Activated T-cell treated with anti-CD3 and anti-CD28 coated beads for 48 hours (primary cell): ENCODE data around the gene MIOX.
"Not testable (repeated sequence)": the region's sequence is repeated elsewhere in the genome, so short reads cannot be mapped to it uniquely, and the experiment has no call there.

Experiments used
- DNase-seq: peaks from one replicate; pipeline ENCODE4 v3.0.0-alpha.2; 2020; ENCODE audit warnings: low read depth

Gene MIOX

GRCh38 chr22:50517495-50518260 is 31.0 kb downstream of the MIOX start:
- DNase-seq = no peak

GRCh38 chr22:50518606-50519005 is 31.9 kb downstream of the MIOX start:
- DNase-seq = no peak

GRCh38 chr22:50519151-50519550 is 32.5 kb downstream of the MIOX start:
- no peak for DNase-seq

GRCh38 chr22:50520184-50520583 is 33.5 kb downstream of the MIOX start:
- not testable (repeated sequence) for DNase-seq

- no peak for DNase-seq
Observed at GRCh38 chr22:50520826-50521453, 34.3 kb downstream of the MIOX start.

GRCh38 chr22:50521710-50522109 is 35.1 kb downstream of the MIOX start:
- no peak for DNase-seq

- no peak for DNase-seq
Observed at GRCh38 chr22:50522208-50522805, 35.6 kb downstream of the MIOX start.

GRCh38 chr22:50522806-50523438 is 36.3 kb downstream of the MIOX start:
- DNase-seq = no peak

- DNase-seq = no peak
Observed at GRCh38 chr22:50523458-50523805, 36.8 kb downstream of the MIOX start.

- no peak for DNase-seq
Observed at GRCh38 chr22:50523806-50524675, 37.4 kb downstream of the MIOX start.

GRCh38 chr22:50524676-50525103 is 38.0 kb downstream of the MIOX start:
- DNase-seq = no peak

- DNase-seq = peak; percentile 98
Observed at GRCh38 chr22:50525104-50525857, 38.6 kb downstream of the MIOX start, which contains the start of gene SCO2. Gene SCO2, minus strand, starts transcription at chr22:50525598. Its CDS starts 1,187 bp downstream, at chr22:50524411.

GRCh38 chr22:50525858-50526107 is 39.1 kb downstream of the MIOX start:
- DNase-seq = no peak

GRCh38 chr22:50526108-50526833 is 39.6 kb downstream of the MIOX start:
- DNase-seq = peak; percentile 87

- no peak for DNase-seq
Observed at GRCh38 chr22:50526834-50527801, 40.5 kb downstream of the MIOX start.

GRCh38 chr22:50527921-50528681 is 41.4 kb downstream of the MIOX start:
- no peak for DNase-seq

GRCh38 chr22:50528682-50529415 is 42.2 kb downstream of the MIOX start:
- no peak for DNase-seq

GRCh38 chr22:50529416-50529896 is 42.8 kb downstream of the MIOX start:
- no peak for DNase-seq
